Fibroblast of mammary gland (primary cell): ENCODE results near the gene CD36.
A peak's percentile ranks its signal among the peaks of the same experiment; 100 is the strongest.

Experiments used
- DNase-seq: peaks from one replicate; pipeline ENCODE4 v3.0.0-alpha.2; 2010; ENCODE audit warnings: low read depth
- H3K4me3 ChIP-seq: 2 replicates; pipeline ENCODE4 v1.5.1; 2011; ENCODE audit warnings: low read depth, mild to moderate bottlenecking, low read length, moderate library complexity; ENCODE audit not compliant: control insufficient read depth
- TF ChIP-seq, protein P1 (sequence below): conservative IDR thresholded peaks from 2 replicates; pipeline ENCODE4 v1.5.1; 2011; ENCODE audit warnings: low read depth, low read length, inconsistent platforms; ENCODE audit not compliant: control insufficient read depth, insufficient read depth

CD36 gene

GRCh38 chr7:80699721-80700256, 61.3 kb downstream of the CD36 start:
- TF ChIP-seq, protein P1, sequence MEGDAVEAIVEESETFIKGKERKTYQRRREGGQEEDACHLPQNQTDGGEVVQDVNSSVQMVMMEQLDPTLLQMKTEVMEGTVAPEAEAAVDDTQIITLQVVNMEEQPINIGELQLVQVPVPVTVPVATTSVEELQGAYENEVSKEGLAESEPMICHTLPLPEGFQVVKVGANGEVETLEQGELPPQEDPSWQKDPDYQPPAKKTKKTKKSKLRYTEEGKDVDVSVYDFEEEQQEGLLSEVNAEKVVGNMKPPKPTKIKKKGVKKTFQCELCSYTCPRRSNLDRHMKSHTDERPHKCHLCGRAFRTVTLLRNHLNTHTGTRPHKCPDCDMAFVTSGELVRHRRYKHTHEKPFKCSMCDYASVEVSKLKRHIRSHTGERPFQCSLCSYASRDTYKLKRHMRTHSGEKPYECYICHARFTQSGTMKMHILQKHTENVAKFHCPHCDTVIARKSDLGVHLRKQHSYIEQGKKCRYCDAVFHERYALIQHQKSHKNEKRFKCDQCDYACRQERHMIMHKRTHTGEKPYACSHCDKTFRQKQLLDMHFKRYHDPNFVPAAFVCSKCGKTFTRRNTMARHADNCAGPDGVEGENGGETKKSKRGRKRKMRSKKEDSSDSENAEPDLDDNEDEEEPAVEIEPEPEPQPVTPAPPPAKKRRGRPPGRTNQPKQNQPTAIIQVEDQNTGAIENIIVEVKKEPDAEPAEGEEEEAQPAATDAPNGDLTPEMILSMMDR = no peak
- H3K4me3 ChIP-seq = no peak overlapping the region
- DNase-seq = peak; percentile 45

DNA sequence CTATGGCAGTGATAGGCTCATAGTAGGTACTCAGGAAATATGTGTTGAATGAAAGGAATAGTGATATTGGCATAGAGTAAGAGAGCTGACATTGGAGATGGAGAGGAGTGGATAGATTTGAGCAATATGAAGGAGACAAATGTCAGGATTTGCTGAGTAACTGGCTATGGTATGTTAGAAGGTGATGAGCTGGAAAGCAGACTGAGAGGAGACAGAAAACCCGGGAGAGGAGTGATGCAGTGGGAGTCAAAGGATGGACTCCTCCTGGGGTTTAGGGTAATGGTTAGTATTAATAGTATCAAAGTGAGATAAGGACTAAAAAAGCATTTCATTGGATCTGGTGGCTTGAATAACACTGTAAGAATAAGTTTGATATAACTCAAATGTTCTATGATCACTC, 64.8 kb downstream of the CD36 start:
- H3K4me3 ChIP-seq = no peak overlapping the region
- TF ChIP-seq, protein P1 = no peak
- peak; percentile 29 for DNase-seq

GRCh38 chr7:80705130-80705781, 66.8 kb downstream of the CD36 start:
- no peak for DNase-seq
- no peak overlapping the region for H3K4me3 ChIP-seq
- TF ChIP-seq, protein P1 = no peak

DNA sequence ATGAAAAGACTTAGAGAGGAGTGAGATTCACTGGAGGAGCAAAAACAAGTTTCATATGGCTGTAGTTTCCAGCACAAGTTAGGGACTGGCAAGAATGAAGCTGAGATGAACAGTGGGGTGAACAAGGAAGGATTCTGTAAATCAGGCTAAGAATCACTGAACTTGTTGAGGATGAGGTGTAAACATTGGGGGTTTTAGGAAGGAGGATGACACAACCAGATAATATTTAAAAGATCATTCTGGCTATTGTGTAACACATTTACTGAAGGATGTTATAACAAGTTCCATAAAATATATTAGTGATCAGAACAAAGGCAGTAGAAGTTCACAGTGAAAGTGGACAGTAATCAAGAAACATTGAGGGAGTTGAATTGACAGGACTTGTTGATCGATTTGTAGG, 68.9 kb downstream of the CD36 start:
- no peak overlapping the region for H3K4me3 ChIP-seq
- TF ChIP-seq, protein P1 = no peak
- DNase-seq = peak; percentile 53

DNA sequence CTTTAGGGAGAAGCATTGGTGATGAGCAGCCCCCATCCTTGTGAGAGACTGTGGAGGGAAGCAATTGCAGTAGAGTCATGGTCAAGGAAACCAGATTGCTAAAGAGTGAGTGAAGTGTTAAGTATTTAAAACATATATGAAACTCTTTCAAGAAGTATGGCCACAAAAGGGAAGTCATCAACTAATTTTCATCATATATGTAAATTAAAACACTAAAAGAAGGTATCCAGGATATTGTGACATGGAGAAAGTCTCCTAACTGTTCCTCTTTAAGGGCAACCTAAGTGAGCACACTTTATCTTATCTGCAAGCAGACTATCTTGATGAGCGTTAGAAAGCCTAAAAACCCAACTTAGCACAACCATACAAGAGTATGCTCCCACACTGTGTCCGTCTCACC, 69.7 kb downstream of the CD36 start:
- no peak overlapping the region for H3K4me3 ChIP-seq
- DNase-seq = no peak
- TF ChIP-seq, protein P1 = no peak

DNA sequence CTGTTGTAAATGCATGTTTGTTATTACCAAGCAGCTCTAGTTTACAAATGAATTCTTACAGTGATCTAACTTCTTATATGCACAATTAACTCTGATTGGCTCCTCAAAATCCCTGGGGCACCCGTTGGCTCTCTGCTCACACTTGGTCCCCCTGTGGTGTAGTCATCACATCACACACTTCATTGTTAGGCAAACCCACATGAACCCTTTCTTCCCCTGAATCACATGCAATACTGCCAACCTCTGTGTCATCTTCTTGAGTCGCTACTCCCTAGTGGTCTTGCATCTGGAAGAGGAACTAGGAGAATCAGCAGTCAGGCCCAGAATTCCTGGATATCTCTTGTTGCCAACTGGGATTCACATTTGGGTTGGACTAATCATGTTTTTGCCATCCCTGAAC, 73.1 kb downstream of the CD36 start:
- TF ChIP-seq, protein P1 = peak; percentile 7
- DNase-seq = peak; percentile 97
- H3K4me3 ChIP-seq = no peak overlapping the region
